Kidney epithelial cell (primary cell): ENCODE results near the gene DDX59. TPM values are rescaled to one million over a fixed set of nuclear protein-coding genes. Genes with fewer than 3 reads are reported as not detected.

Experiments used
- DNase-seq: peaks from one replicate; pipeline ENCODE4 v3.0.0-alpha.2; 2010; ENCODE audit warnings: low read depth
- H3K27me3 ChIP-seq: 2 replicates; pipeline ENCODE4 v1.6.0; 2011; ENCODE audit warnings: low read length; ENCODE audit not compliant: control insufficient read depth, insufficient read depth
- H3K36me3 ChIP-seq: 2 replicates; pipeline ENCODE4 v1.5.1; 2011; ENCODE audit warnings: low read length; ENCODE audit not compliant: control insufficient read depth, insufficient read depth
- H3K4me3 ChIP-seq: 2 replicates; pipeline ENCODE4 v1.5.1; 2011; ENCODE audit warnings: low read depth, mild to moderate bottlenecking, control low read depth, low read length
- total RNA-seq: library from RNA; depleted of rRNA; stranded (reverse); fragments of >200 nt; gene quantifications from 2 replicates; pipeline ENCODE4 v1.2.3, GENCODE V29; 2015
- TF ChIP-seq, protein P1 (sequence below): IDR thresholded peaks from 2 replicates; pipeline ENCODE4 v1.5.1; 2011; ENCODE audit warnings: mild to moderate bottlenecking, moderate library complexity, low read length, control low read depth, inconsistent platforms; ENCODE audit not compliant: insufficient read depth, poor library complexity, severe bottlenecking

Gene DDX59
- total RNA-seq, 1 donor from 2014 or later, result 23.7 TPM

DNA sequence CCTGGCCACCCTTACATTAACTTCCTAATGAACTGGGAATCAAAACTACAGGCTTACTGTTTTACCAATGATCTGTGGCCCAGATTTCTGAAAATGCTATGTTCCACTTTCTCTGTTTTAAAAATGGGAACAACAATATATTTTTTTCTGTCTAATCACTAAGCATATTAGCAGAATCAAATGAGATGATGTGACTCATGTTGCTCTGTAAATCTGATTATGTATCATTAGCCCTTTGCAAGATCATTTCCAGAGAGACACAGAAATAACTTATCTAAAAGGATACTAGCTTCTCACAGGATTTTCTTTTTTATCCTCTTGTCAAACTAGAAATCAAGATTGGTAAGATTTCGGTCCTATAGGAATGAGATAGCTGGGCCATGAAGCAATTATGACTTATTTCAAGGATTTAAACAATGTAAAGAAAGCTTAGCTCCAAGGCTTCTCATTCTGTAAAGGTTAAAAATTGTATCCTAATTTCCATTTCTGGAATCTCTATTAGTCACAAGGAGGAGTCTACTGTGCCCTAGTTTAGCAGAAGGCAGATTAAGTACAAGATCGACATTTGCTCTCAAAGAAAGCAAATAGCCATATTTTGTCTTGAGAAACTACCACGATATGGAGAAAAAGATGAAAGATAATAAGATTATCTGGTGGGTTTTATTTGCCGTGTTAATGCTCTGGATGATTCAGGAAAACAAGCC lies 36.6 kb upstream of the DDX59 start:
- TF ChIP-seq, protein P1, sequence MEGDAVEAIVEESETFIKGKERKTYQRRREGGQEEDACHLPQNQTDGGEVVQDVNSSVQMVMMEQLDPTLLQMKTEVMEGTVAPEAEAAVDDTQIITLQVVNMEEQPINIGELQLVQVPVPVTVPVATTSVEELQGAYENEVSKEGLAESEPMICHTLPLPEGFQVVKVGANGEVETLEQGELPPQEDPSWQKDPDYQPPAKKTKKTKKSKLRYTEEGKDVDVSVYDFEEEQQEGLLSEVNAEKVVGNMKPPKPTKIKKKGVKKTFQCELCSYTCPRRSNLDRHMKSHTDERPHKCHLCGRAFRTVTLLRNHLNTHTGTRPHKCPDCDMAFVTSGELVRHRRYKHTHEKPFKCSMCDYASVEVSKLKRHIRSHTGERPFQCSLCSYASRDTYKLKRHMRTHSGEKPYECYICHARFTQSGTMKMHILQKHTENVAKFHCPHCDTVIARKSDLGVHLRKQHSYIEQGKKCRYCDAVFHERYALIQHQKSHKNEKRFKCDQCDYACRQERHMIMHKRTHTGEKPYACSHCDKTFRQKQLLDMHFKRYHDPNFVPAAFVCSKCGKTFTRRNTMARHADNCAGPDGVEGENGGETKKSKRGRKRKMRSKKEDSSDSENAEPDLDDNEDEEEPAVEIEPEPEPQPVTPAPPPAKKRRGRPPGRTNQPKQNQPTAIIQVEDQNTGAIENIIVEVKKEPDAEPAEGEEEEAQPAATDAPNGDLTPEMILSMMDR, result no peak
- Histone ChIP-seq H3K36me3 (no peaks in the 10 kb centered on the region), H3K4me3 (no peak overlapping the region), H3K27me3 (no peaks in the 10 kb centered on the region)
- no peak for DNase-seq

DNA sequence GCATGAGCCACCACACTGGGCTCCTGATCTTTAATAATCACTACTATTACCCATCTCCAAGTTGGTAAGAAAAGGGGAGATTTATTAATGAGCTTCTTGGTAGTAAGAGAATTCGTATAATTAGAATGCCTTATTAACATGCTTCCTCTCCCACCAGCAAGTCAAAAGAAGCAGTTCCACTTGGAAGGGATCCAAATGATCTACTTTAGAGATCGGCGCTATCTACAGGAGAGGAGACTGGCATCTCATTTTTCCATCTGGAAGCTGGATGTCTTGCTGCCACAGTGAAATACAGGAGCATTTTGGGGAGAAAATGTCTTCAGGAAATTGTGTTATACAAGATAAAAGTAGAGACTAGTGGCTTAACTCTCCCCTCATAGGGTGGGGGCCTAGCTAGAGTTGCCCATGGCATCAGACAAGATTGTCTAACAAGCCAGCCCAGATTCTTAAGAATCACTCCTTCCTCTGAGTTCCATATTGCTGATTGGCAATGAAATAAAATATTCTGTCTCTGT lies 35.3 kb upstream of the DDX59 start:
- H3K27me3 ChIP-seq, result no peaks in the 10 kb centered on the region
- no peak for DNase-seq
- H3K4me3 ChIP-seq, result no peak overlapping the region
- no peaks in the 10 kb centered on the region for H3K36me3 ChIP-seq
- TF ChIP-seq, protein P1, result no peak

DNA sequence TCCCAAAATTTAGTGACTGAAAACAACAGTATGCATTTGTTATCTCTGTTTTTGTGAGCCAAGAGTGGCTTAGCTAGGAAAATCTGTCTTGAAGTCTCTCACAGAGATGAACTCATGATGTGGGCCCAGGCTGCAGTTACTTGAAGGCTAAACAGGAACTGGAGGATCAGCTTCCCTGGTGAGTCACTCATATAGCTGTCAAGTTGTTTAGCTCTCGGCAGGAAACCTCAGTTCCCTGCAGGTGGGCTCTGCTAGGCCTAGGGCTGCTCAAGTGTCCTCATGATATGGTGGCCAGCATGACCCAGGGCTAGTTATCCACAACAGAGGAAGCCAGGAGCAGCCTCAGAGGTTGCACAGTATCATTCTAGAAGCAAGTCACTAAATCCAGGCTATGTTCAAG lies 30.2 kb upstream of the DDX59 start:
- Histone ChIP-seq H3K36me3 (no peaks in the 10 kb centered on the region), H3K4me3 (no peak overlapping the region), H3K27me3 (no peaks in the 10 kb centered on the region)
- TF ChIP-seq, protein P1, result no peak
- peak; percentile 29 for DNase-seq

DNA sequence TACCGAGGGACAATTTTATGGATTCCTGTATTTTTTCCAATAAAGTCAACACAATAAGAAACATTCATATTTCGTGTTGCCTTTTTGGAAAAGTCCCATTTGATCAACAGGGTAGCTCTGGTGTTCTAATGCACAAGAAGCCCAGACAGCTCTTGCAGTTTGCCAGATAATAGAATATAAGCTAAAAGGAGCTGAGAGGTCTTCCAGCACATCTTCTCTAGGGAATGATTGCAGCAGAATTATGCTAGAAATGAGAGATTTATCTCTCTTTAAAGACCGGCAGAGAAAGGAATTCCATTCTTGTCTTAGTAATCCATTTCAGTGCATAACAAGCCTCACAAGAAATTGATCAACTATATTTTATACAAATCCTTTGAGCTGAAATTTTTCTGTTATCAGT lies 25.0 kb upstream of the DDX59 start:
- H3K4me3 ChIP-seq, result no peak overlapping the region
- H3K27me3 ChIP-seq, result no peaks in the 10 kb centered on the region
- no peaks in the 10 kb centered on the region for H3K36me3 ChIP-seq
- TF ChIP-seq, protein P1, result no peak
- DNase-seq, result no peak

DNA sequence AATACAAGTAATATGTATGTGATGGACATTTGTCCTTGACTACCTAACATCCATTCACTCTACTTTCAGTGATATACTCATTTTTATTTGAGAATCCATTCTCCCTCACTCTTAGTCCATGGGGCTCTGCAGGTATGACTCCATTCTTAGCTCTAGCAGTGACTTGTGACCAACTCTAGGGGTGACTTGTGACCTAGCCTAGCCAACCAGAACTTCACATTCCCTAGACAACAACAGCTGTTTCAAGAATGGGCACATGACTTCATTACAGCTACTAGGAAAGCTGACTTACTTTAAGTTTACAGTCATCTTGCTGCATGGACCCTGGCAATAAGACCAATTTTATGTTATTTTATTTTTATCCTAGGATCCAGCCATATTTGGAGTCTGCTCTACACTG lies 23.6 kb upstream of the DDX59 start:
- no peaks in the 10 kb centered on the region for H3K27me3 ChIP-seq
- TF ChIP-seq, protein P1, result no peak
- no peaks in the 10 kb centered on the region for H3K36me3 ChIP-seq
- DNase-seq, result no peak
- no peak overlapping the region for H3K4me3 ChIP-seq

DNA sequence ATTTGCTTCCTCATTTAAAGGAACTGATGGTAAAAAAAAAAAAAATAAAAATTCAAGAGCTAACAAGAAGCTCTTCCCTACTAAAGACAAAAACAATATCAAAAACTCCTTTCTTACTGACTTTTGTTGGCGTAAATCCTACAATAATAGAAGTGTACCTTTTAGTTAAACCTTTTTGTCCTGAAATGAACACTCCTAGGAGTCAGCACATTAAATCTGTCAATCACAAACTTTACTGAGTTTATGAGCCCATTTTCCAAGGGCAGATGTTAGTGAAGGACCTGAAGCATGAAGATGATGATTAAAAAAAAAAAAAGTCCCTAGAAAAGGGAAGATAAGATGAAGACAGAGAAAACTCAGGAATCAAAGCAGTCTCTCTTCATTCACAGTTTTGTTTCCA lies 22.6 kb upstream of the DDX59 start:
- no peaks in the 10 kb centered on the region for H3K27me3 ChIP-seq
- H3K36me3 ChIP-seq, result no peaks in the 10 kb centered on the region
- TF ChIP-seq, protein P1, result no peak
- no peak overlapping the region for H3K4me3 ChIP-seq
- DNase-seq, result no peak
